GM18520 (cell line): Measurements from ENCODE around the gene IL1RAPL1.

ENCODE experiments used
- ATAC-seq: cut with Tn5 transposase; IDR thresholded peaks from one replicate; pipeline ENCODE4 v1.9.1; 2021; ENCODE audit not compliant: unreplicated experiment

IL1RAPL1 gene

DNA sequence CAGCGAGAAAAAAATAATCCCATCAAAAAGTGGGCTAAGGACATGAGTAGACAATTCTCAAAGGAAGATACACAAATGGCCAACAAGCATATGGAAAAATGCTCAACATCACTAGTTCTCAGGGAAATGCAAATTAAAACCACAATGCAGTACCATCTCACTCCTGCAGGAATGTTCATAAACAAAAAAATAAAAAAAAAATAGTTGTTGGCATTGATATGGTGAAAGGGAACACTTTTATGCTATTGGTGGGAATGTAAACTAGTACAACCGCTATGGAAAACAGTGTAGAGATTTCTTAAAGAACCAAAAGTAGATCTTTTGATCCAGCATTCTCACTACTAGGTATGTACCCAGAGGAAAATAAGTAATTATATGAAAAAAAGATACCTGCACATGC lies 1119.8 kb downstream of the IL1RAPL1 start:
- ATAC-seq = no peak

DNA sequence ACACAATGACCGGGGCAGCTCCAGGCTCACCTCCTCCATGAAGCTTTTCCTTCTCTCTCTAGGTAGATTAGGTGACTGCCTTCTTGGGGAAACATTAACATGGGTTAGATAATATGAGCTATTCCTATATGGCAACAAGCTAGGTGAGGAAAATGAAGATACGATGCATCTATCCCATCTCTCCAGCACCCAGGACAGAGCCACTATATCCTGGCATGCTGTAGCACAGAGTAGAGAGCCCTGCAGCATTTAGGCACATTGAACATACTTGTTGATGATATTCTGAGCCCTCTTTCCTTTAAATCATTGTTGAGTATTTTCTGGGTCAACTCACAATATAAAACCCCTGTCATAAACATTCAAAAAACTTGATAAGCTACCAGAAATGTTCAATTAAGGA lies 1133.9 kb downstream of the IL1RAPL1 start:
- no peak for ATAC-seq

DNA sequence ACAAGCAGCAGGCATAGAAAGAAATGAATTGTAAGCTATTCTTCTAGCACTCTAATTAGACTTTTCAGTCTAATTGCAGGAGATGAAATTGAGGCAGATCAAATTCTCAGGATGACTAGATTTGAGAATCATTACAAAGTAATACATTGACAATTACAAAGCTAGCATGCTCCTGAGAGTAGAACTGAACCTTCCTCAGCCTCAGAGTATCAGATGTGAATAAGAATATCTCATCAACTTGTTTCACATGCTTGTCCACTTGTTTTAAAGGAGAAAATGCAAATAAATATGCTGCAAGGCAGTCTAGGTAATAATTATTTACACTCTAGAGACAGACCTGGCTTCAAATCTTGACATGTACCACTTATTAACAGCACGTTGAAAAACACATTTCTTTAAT lies 1137.1 kb downstream of the IL1RAPL1 start:
- ATAC-seq = no peak

DNA sequence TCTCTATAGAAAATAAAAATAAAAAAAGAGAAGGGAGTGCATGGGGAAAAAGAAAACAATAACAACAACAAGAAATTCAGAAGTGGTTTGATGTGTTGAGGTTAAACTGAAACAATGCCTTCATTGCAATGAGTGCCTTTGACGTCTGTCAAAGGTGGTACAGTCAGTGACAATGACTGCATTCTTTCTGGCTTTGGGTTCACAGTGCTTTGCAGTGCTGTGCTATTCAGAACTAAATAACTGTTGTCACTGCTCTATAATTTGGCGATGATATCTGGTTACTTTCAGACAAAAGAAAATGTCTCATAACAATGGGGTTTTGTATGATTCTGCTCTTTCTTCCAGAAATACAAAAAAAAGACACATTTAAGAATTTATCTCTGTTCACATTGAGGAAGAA lies 1139.6 kb downstream of the IL1RAPL1 start:
- no peak for ATAC-seq

DNA sequence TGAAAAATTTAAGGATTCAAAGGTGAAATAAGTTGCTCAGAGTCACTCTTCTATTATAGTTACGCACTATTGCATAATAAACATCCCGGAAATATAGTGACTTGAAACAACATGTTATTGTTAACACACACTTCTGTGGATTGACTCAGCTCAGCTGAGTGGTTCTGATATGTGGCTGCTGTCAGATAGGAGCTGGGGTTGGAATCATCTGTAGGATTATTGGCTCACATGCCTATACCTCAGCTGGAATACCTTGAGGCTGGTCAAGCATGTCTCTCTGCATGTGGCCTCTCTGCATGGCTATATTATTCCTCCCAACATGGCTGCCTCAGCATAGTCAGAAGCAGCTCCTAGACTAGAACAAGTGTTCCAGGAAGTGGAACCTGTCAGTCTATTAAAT lies 1141.4 kb downstream of the IL1RAPL1 start:
- ATAC-seq = no peak

DNA sequence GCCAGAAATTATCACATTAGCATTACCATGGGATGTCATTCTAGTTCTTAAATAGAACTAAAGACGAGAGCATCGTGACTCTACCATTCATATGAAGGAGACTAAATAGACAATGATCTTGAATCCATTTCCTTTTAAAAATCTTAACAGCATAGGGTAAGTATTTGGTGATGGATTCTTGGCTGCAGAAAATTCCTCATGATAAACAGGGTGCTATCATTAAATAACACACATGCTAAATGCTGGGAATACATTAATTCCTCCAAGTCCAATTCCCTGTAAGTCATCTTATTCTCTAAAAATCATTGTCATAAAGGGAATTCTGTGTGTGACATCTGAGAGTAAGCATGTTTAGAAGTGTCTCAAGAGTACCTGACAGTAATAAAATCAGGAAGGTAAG lies 1157.7 kb downstream of the IL1RAPL1 start:
- no peak for ATAC-seq

DNA sequence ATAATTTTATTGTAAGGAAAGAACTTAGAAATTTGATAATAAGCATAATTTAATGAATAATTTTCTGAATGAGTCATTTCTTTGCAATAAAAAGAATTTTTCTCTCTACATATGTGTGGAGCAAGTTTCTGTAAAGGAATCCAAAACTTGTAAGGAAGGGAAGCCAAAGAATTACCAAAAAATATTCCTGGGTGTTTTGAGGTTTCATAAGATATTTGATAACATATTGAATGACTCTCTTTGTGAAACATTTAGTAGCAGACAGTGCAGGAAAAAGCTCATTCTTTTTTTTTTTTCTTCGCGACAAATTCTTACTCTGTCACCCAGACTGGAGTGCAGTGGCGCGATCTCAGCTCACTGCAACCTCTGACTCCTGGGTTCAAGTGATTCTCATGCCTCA lies 1159.1 kb downstream of the IL1RAPL1 start:
- no peak for ATAC-seq

DNA sequence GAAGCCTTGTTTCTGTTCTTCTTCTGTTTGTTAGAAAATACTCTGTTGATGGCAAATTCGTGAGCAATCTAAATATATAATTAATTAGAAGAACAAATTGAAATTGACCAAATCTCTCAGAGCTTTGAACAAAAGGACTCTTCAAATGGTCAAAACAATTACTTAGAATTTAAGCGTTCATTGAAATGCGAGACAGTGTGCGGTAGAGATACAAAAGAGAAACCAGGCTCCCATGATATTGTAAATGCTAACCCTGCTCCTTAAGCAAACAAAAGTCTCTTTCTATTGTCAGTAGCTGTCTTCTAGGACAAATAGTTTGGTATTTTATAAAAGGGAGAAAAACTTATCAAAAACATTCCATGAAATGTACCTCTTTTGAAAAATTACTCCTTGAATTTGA lies 1174.8 kb downstream of the IL1RAPL1 start:
- no peak for ATAC-seq

DNA sequence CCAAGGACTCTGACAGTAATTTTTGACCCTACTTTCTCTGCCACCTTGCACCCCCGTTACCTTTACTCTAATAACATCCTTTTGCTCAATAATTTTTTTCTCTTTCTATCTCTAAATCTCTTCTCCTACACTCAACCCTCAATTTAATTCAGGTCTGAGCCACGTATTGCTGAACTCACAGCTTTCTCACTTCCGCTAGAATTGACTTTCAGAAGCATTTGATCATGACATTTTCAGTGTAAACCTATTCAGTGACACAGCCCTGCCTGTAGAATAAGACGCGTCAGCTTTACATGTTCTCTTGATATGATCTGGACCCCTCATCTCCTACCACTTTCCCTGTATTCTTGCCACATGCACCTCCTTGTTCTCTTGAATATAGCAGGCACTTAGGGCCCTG lies 1188.6 kb downstream of the IL1RAPL1 start:
- no peak for ATAC-seq

DNA sequence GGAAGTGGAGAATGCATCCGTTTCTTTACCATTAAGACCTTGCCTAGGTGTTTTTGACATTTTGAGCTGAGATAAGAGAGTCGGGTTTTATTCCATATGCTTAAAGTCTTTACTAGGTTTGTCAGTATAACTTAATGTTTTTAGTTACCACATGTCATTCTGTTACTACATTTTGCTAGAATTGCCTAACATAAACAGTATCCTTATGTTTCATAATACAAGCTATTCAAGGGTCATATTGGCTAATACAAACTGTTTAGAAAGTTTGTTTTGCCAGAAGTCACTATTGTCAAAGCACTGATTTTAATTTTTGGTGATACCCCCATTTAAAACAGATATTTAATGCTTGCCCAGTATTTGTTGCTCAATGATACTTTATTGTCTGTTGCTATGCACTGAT lies 1200.4 kb downstream of the IL1RAPL1 start:
- no peak for ATAC-seq

DNA sequence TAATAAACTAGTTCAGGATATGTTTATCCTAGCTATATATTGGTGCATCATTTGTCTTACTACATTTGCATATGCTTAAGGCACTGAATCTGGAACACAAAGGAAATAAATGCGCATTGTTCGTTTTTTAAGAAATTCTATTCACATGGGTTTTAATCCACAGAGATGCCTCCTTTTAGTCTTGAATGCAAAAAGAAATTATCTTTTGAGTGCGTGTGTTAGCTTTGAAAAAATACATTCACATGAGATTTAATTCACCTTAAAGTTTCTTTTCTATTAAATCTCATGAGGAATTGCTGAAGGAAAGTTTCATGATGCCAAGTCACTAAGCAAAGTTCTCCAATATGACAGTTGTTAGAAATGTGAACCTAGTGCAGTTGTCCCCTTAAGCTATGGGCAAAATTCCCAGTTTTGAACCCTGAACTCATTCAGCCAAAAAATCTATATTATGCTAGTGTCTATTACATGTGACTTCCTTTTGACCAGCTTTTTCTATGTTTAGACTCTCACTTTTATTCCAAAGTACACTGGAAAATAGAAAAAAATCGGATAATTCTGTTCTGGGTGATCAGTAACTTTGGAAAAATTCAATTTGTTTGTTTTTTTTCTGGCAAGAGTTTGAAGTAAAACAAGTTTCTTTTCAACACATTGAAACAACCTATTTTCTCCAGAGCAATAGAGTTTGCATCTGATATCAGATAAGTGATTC lies 1201.9 kb downstream of the IL1RAPL1 start:
- no peak for ATAC-seq

DNA sequence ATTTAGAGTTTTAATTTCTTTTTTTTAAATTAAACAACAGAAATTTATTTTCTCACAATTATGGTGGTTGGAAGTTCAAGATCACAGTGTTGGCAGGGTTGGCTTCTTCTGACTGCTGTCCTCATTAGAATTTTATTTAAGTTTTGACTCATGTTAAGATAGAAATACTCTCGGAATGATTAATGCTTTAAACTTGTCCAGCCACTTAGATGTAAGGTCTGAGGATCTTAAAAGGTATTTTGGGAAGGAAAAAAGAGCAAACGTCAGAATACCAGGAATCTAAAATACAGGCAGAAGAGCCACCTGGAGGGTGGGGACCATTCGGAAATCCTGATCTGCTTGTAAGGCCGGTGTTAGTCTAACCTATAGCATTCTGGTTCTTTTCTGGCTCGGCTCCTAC lies 1205.1 kb downstream of the IL1RAPL1 start:
- no peak for ATAC-seq

DNA sequence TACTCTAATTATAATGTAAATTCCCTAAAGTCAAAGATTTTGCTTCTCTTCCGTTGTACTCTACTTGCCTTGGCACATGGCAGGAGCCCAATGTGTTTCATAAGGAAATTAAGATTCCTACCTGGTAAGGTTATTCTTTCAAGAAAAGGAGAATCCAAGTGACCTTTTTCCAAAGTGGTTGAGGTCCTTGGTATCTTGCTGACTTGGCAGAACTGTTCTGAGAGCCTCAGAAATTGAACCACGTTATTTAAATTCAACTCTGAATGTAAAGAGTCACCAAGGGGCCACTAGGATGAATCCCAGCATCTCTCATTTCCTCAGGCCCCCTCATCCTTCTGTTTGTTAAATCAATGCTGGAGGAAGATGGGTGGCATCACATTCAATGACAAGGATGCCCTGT lies 1209.9 kb downstream of the IL1RAPL1 start:
- ATAC-seq = no peak

DNA sequence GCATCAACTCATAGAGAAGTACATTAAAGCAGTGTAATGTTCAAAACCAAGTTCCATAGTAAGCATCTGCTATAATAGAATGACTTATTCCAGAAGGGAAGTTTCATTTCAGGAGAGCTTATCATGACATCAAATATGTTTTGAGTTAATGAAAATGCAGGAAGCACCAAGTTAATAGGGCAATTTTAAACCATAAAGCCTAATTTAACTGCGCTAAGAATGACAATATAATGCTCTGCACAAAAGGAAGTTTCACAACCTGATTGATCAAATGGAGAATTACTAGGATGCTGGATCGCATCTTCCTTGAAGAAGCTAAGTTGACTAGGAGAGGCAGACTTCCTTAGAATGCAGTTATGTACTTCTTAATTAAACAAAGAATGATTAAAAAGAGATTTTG lies 1211.2 kb downstream of the IL1RAPL1 start:
- no peak for ATAC-seq

DNA sequence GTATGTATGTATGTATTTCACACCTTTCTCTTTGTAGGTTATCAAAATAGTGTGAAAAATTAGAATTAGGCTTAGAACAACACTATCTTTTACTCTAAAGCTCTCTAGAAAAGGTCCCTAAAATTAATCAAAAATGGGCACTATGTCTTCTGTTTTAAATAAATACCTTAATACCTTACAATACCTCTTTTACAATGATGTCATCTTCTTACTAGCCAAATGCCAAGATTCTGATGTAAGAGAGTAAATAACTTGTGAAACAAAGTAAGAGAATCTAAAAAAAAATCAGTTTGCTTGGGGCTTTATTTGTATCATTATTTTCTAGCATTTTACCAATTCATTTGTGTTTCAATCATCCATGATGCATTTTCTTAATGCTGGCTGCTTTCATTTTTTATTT lies 1225.9 kb downstream of the IL1RAPL1 start:
- ATAC-seq = no peak

DNA sequence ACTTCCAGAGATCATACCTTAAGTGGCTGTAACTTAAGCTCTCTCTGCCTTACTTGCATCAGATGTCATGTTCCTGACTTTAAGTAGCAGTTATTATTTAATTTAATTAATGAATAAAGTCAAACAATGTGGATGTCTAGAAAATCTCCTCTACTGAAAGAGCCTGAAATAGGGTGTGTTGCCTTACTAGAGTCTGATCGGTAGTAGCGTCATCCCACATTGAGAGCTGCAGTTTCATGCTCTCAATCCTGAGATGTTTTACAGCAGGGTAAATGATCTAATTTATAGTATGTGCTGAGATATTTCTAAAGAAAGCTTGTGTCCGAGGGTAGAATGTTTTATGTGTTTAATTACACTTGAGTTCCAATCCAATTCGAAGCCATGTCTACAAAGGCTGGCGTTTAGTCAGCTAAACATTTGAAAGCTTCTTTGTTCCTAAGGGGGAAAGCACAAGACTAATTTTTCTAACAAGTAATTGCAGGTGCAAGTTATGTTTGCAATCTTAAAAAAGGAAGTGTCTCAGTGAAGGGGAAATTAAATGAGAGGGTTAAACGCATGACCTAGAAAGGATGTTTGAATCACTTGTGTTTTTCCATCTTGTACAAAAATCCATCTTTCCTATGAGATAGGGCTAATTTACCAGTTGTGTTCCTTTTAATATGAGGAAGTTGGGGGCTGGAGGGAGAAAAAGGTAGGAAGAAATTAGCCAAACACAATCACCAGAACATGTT lies 1237.1 kb downstream of the IL1RAPL1 start:
- no peak for ATAC-seq

DNA sequence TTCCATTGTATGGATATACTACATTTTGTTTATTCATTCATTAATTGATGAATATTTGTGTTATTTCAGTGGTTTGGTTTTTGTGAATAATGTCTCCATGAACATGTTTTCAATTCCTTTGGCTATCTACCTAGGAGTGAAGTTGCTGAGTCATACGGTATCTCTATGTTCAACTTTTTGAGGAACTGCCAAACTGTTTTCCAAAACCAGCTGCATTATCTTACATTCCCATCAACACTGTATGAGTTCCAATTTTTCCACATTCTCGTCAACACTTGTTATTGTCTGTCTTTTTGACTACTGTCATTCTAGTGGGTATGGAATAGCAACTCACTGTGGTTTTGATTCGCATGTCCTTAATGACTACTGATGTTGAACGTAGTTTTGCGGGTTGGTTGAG lies 1239.5 kb downstream of the IL1RAPL1 start:
- ATAC-seq = no peak

DNA sequence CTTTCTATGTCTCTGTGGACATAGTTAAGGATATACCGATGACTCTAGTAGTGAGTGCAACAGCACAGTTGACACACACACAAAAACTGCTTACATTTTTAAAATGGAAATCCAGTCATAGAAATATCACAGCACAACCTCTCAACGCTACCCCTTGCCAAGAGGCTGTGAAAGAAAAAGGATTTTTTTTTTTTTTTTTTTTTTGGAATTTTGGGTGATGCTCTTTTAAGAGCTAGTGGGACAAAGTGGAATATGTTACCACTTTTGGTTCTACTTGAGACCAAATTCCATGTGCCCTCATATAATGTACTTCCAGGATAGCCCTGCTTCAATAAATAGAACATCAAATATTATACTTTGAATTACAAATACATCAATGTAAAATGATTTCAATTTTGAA lies 1247.1 kb downstream of the IL1RAPL1 start:
- no peak for ATAC-seq

DNA sequence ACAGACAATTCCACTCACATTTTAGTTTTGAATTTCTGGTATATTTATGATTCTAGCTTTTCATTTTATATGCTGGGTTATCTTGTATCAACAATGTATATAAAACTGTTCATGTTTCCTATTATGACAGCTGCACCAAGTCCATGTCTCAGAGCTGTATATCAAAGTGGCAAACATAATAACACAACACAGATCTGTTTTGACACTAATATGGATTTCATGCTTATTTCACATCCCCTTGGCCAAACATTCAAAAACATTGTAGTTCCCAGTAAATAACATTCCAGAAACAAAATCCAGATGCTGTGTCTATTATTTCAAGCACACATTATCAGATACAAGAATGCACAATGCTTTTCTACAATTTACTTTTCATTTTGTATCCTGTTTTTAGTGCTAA lies 1247.5 kb downstream of the IL1RAPL1 start:
- ATAC-seq = no peak

DNA sequence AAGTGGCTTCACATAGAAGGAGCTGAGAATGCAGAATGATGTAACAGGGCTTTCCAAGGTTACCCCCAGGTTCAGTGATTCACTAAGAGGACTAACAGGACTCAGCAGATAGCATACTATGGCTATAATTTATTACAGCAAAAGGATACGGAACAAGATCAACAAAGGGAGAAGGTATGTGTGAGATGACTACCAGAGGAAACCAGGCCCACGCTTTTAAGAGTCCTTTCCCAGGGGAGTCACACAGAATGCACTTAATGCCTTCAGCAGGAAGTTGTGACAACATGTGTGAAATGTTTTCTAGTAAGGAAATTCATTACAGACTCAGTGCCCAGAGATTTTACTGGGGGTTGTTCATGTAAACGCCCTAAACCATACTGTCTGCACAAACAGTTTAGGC lies 1254.5 kb downstream of the IL1RAPL1 start:
- ATAC-seq = no peak

DNA sequence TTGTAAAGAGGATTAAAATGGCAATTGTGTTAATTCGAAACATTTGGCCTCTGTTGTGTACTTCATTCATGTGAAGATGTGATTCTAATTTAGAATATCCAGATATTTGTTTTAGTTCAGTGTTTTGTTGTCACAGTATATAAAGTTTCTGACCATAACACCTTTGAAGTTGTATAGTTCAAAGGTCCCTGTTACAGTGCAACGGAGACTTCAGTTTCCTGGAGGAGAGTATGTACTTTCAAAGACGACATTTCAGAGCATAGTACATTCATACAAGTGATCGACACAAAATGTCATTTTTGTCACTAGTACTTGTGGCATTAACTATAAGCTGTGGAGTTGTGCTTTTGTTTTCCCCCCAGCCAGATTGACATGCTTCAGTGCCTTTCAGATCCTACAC lies 1255.3 kb downstream of the IL1RAPL1 start:
- no peak for ATAC-seq

DNA sequence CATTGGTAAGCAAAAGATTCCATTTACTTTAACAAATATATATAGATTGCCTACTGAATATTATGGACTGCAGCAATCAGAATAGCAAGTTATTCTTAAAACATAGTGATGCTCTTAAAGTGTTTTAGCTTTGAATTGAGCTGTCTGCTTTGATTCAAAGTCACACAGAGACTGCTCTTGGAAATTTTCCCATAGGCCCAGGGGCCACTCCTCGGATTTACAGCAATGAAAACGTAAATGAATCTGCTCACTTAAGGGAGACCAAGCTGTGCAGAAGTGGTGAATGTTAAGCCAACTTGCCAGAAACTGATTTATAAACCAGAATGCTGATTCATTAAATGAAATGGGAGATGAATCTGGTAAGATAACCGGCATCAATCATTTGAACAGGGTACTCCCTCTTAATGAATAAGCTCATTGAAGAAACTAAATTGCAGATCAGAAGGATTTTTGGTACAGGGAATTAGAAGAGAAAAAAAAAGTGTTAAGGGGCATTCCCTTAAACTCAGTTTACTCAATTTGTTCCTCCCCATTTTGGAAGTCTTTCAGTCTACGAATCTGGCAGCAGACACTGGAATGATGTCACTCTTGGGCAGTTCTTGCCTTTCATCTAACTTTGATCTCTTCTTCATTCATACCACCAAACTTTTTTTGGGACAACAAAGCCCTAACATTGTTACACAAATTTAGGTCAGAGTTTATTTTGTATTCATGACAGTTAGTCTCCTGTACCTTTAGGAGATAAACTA lies 1264.8 kb downstream of the IL1RAPL1 start:
- no peak for ATAC-seq
